Vagina (tissue), 2 donors: Measurements from ENCODE around the gene C1QL1.

Experiments
- CTCF ChIP-seq, 3 experiments: fragments of 450-650 bp in 2 of 3; fragments of 200-600 bp in 1 of 3; sonication (generic) in 1 of 3; IDR thresholded peaks; one replicate each; pipeline ENCODE4 v1.5.1; 2017 to 2019; ENCODE audit warnings: antibody characterized with exemption in 3 of 3, mild to moderate bottlenecking in 2 of 3, moderate library complexity in 2 of 3
- POLR2A ChIP-seq, 2 donors: fragments of 450-650 bp; IDR thresholded peaks; one replicate each; pipeline ENCODE4 v1.6.1; 2017; ENCODE audit warnings: antibody characterized with exemption in 2 of 2, mild to moderate bottlenecking in 2 of 2, moderate library complexity in 2 of 2
- POLR2AphosphoS5 ChIP-seq, 2 donors: sonication (generic); formaldehyde crosslinking; IDR thresholded peaks; one replicate each; pipeline ENCODE4 v1.9.0; 2017; ENCODE audit warnings: antibody characterized with exemption in 2 of 2, mild to moderate bottlenecking in 2 of 2, low read depth in 1 of 2; ENCODE audit not compliant: insufficient read depth in 1 of 2

- TF ChIP-seq CTCF (IDR thresholded peaks at IDR 0.05), result no peak
- no peak for TF ChIP-seq POLR2AphosphoS5 (IDR thresholded peaks at IDR 0.05; ENCODE audit: insufficient read depth in 1 of 2, low read depth in 1 of 2)
- TF ChIP-seq POLR2A (IDR thresholded peaks at IDR 0.05), result no peak
These were observed 10.8 kb downstream of the C1QL1 start for GRCh38 chr17:44956998-44957981.
